Spleen (tissue), 7 donors: ENCODE results near the gene BFAR.

Experiments
- POLR2A ChIP-seq, 3 donors: fragments of 450-650 bp; IDR thresholded peaks; one replicate each; pipeline ENCODE4 v1.5.1; 2017; ENCODE audit warnings: antibody characterized with exemption in 3 of 3, mild to moderate bottlenecking in 1 of 3
- POLR2AphosphoS5 ChIP-seq, 3 donors: sonication (generic); formaldehyde crosslinking; IDR thresholded peaks; one replicate each; pipeline ENCODE4 v1.5.1; 2017; ENCODE audit warnings: antibody characterized with exemption in 3 of 3
- TF ChIP-seq, protein P1 (sequence below), 11 experiments: fragments of 200-600 bp in 7 of 11; fragments of 450-650 bp in 4 of 11; sonication (generic) in 4 of 11; IDR thresholded peaks in 8 of 11; conservative IDR thresholded peaks in 3 of 11; 1 replicate in 7 of 11; 2 replicates in 4 of 11; pipeline versions ENCODE4 v1.4.0 to v1.8.0; 2016 to 2021; ENCODE audit warnings: antibody characterized with exemption in 11 of 11, inconsistent platforms in 4 of 11, mild to moderate bottlenecking in 1 of 11
- donor health status: DM: no; HTN: no; CAD: no; lungs with moderate emphysema.
- donor health status: DM: no; HTN: no; CAD: no.
- donor health status: DM: no; HTN: no; CAD: no.

DNA sequence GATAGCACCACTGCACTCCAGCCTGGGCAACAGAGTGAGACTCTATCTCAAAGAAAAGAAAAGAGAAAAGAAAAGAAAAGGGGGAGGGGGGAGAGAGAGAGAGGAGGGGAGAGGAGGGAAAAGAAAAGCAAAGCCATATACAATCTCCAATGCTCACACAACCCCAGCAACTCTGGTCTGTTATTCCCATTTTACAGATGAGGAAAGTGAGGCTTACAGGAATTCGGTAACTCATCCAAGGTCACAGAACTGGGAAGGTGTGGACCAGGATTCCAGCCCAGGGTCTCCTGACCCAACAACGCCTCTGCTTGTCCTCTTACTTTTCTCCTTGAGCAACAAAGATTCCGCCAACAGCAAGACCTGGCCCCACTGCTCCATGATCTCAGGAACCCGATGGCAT lies 48.4 kb downstream of the BFAR start:
- TF ChIP-seq POLR2A (IDR thresholded peaks at IDR 0.05), result no peak
- TF ChIP-seq, protein P1, sequence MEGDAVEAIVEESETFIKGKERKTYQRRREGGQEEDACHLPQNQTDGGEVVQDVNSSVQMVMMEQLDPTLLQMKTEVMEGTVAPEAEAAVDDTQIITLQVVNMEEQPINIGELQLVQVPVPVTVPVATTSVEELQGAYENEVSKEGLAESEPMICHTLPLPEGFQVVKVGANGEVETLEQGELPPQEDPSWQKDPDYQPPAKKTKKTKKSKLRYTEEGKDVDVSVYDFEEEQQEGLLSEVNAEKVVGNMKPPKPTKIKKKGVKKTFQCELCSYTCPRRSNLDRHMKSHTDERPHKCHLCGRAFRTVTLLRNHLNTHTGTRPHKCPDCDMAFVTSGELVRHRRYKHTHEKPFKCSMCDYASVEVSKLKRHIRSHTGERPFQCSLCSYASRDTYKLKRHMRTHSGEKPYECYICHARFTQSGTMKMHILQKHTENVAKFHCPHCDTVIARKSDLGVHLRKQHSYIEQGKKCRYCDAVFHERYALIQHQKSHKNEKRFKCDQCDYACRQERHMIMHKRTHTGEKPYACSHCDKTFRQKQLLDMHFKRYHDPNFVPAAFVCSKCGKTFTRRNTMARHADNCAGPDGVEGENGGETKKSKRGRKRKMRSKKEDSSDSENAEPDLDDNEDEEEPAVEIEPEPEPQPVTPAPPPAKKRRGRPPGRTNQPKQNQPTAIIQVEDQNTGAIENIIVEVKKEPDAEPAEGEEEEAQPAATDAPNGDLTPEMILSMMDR (IDR thresholded peaks at IDR 0.05 in 8 of 11, conservative IDR thresholded peaks at IDR 0.05 in 3 of 11), result no peak
- TF ChIP-seq POLR2AphosphoS5 (IDR thresholded peaks at IDR 0.05), result no peak
